Right hindlimb (tissue), 1 donor: Measurements from ENCODE around the gene LMF1.
A peak's percentile ranks its signal among the peaks of the same experiment; 100 is the strongest.
"Not testable (repeated sequence)": the region's sequence is repeated elsewhere in the genome, so short reads cannot be mapped to it uniquely, and the experiment has no call there.

ENCODE experiments used
- DNase-seq: peaks from one replicate; pipeline ENCODE4 v3.0.0-alpha.2; 2018

LMF1 gene

GRCh38 chr16:842711-843560 lies 127.8 kb downstream of the LMF1 start:
- no peak for DNase-seq

DNA sequence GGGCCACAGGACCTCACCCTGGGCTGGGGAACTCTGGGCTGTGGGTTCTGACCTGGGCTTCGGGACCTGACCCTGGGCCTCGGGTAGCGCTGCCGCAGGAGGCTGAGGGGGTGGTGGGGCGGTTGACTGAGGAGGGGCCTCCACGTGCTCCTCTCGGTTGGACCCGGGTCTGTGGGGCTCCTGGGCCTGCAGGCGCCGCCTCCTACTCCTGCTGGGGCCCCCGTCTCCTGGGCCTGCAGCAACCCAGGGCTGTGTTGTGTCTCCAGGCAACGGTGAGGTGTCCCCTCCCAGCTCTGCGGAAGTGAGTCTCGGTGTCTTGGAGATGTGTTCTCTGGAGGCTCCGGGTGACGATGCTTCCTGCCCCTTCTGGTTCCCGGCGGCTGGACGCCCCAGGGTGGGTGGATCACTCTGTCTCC lies 128.7 kb downstream of the LMF1 start:
- DNase-seq, result peak; percentile 73

DNA sequence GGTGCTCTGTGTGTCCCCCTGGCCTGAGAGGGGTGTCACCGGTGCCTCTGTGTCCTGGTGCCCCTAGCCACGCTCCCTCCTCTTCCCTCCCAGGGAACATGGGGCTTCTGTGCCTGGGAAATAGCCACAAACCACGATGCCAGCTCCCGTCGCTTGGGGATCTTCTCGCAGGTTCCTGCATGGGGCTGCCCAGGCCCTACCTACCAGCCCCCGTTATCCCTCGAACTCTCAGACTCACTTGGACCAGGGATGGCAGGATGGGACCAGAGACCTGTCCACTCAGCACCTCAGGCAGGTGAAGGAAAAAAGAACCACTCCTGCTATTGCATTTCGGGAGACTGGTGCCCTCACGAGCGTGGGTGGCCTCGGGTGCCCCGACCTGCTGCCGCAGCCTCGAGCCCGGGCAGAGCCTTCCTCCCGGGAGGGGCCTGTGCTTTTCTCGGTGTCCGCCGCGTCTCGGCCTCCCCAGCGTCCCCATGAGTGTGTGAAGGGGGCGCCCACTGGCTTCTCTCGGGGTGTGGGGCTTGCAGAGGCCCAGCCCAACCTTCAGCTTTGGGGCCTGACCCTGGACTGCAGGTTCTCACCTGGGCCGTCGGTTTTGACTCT lies 129.2 kb downstream of the LMF1 start:
- DNase-seq, result no peak

GRCh38 chr16:840561-841454 lies 130.0 kb downstream of the LMF1 start:
- no peak for DNase-seq

DNA sequence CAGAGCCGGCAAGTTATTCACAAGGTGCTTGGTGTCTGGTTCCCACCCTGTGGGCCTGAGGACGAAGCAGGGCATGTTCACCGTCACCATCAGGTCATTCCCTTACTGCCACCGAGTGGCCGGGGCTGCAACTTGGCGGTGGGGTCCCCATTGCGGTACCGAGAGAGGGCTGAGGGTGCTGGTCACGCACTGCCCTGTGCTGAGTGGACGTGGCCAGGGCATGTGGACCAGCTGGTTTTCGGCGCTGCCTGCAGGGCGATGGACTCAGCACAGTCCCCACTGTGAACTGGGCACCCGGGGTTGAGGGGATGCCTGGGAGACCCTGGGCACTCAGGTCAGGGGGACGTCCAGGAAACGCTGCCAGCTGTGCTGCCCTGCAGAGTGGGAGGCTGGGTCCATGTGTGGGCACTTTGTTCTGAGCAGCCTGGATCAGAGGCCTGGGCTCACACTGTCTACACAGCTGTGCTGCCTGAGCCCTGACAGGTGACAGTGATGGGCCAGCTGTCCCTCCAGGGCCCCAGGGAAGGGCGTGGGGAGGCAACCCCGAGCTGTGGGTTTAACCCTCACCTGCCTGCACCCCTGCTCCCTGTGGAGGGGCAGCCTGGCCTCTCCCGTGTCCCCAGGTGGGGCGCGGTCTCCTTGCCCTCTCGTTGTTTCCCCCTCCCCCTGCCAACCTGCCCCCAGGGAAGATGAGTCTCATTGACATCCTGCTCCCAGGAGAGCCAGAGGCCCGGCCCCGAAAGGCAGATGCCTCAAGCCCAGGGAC lies 131.0 kb downstream of the LMF1 start:
- DNase-seq, result peak; percentile 60

DNA sequence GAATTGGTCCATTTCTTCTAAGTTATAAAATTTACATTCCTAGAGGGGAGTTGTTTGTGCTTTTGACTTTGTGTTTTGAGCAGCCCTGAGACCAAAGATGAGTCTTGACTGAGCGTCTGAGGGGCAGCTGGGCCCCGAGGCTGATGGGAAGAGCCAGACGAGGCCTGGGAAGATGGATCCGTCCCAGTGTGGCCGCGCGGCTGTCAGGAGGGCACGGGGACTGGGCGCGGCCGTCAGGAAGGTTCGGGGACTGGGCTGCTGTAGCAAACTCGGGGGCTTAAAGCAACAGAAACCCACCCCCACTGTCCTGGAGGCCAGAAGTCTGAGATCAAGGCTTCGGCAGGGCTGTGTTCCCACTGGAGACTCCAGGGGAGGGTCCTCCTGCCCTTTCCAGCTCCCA lies 132.0 kb downstream of the LMF1 start:
- no peak for DNase-seq

GRCh38 chr16:836822-837221 lies 134.0 kb downstream of the LMF1 start:
- not testable (repeated sequence) for DNase-seq

DNA sequence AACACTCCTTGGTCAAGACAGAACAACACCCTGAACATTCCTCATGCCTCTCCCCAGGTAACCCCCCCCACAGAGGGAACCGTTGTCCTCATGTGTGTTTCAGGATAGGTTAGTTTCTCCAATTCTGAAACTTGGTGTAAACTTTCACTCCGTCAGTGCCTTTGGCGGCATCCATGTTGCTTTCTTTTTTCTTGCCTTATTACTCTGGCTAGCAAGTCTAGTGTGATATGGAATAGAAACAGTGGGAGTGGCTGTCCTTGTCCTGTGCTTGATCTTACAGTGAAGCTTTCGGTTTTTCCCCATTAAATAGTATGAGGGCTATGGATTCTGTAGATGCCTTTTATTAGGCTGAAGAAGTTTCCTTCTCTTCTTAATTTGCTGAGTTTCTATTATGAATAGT lies 134.6 kb downstream of the LMF1 start:
- no peak for DNase-seq

DNA sequence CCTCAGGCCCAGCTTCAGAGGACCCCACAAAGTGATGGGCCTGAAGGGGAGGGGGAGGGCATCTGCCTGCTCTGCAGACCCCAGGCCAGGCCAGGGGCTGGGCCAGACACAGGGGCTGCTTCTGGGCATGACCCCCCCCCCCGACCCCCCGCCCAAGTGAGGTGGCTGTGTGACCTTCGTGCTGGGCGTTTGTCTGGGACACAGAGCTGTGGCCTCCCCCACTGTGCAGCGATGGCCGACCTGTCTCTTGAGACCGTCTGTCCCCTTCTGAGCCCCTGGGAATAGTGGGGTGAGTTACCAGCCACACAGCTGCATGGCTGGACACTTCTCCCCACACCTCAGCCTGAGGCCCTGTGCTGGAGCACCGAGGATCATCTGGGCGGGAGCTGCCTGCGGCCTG lies 135.4 kb downstream of the LMF1 start:
- DNase-seq, result no peak

- no peak for DNase-seq
Measured at GRCh38 chr16:833411-833810, 137.4 kb downstream of the LMF1 start.

DNA sequence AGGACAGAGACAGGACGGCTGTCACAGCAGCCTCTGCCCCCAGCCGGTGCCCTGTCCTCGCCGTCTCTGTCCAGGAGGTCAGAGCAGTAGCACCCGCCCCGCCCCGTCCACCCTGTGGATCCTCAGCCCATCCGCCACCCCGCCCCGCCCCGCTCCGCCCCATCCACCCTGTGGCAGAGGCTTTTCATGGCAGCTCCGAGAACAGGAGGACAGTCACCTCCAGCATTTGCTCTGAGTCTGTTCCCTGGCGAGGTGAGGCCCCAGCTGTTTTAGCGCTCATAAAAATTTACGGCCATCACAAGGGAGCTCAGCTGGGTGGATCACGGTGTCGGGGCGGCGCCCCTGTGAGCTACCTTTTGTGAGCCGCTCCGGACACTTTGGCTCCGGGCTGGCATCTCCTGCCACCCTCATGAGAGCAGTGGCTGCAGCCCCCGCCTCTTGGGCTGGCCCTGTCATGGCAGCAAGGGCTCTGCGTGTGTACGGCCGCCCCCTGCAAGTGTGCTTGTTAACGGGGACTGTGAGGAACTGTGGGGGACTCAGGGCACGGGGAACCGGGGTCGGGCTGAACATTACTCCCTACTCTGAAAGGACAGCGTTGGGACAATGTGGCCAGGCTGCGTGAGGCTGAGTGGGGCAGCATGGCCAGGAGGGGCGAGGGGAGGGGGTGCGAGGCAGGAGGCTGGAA lies 138.0 kb downstream of the LMF1 start:
- no peak for DNase-seq

DNA sequence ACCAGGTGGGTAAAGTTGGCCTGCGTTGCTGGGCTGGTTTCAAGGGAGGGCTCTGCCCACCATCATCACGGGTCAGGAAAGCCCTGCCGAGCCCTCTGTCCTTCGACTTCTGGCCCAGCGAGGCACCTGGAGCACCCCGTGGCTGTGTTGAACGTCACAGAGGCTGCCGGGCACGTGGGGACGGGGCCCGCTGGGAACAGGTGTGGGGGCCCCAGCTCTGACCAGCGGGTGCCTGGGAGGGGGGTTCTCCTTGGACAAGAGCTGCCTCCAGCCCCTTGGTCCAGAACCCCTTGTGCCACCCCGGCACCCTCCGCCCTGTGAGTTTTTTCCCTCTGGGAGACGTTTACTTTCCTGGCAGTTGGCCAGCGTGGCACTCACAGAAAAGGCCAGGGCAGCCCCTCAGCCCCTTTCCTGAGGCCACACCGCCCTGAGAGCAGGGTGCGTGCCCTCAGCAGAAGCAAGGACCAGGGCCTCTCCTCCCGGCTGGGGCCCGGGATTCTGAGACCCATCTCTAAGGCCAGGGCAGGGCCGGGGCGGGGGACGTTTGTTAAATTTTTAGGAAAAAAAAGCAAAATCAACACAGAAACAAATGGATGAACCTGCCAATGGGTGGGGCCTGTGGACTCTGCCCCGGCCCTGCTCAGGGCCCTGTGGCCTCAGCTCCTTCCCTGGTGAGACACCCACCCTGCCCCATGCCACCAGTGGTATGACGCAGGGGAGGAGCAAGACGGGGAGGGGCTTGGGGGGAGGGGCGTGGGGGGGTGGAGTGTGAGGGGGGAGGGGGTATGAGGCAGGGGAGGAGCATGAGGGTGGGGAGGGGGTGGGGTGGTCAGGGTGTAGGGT lies 139.0 kb downstream of the LMF1 start:
- DNase-seq, result no peak

- DNase-seq, result no peak
Measured at GRCh38 chr16:830871-831570, 139.8 kb downstream of the LMF1 start.

- DNase-seq, result no peak
Measured at GRCh38 chr16:830107-830870, 140.5 kb downstream of the LMF1 start.

GRCh38 chr16:828891-829290 lies 141.9 kb downstream of the LMF1 start:
- DNase-seq, result no peak

DNA sequence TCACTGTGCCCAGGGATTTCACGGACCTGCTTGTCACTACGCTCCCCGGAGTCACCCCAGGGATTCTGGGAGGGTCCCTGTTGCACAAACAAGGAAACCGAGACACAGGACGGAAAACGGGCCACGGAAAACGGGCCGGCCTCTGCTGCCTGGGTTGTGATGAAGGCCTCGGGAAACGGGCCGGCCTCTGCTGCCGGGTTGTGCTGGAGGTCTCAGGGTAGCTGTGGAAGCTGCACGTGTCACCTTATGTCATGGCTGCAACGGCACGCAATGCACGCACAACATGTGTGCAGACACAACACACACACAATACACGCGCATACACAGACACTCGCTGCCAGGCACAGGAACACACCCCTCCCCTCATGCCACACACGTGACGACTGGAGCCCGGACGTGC lies 143.3 kb downstream of the LMF1 start:
- DNase-seq, result no peak

DNA sequence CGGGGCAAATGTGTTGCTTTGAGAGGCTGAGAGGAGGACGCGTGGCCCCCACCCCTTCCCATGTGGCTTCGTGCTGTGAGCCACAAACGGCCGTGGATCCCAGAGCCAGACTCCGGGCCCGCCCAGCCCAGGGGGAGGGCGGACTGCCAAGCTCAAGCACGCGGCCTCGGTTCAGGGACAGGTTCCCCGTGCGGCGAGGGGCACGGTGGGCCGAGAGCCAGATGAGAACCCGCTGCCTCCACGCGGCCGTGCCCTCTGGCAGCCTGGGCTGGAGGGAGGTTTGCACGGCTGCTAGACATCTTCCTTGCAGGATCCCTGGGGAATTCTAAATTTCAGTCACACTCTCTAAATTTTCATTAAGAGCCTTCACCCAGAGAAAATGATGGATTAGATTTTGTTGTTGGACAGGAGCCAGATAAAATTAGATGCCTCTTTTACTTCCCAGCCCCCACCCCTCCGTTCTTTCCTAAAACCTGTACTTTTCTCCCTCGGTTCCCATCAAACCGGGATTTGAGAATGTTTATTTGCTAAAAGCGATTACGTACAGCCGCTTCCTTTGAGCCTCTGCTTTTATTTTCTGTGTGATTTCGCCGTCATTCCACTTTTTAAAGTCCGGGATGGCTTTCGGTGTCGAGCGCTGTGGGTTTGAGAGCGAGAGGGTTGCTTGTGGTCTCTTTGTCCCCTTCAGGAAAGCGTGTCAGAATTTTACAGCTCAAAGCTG lies 145.3 kb downstream of the LMF1 start:
- DNase-seq, result peak; percentile 77

DNA sequence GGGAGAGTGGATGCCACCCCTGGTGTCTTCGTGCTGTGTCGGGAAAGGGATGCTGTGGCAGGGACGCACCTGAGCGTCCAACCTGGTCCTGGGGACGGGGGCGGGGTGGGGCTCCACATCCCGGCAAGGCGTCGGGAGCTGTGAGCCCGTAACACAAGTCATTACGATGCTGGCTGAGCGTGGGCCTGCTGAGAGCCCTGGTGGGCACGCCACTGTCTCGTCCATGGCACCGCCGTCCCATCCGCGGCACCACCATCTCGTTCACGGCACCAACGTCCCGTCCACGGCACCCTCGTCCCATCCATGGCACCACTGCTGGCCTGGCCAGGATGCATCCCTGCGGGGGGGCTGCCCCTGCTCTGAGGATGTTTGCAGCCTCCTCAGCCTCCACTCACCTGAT lies 146.2 kb downstream of the LMF1 start:
- no peak for DNase-seq

DNA sequence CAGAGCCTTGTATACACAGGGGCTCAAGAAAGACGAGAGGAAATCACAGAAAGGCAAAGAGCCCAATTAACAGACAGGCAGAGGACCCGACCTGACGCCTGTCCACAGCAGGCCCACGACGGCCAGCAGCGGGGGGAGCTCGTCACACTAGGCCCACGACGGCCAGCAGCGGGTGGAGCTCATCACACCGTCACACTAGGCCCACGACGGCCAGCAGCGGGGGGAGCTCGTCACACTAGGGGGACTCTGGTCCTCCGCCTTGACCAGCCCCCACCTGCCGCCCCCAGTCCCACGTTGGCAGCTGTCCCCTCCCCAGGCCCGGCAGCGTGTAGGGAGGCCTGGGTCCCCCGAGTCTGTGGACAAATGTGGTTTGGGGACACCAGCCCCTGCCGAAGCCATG lies 146.6 kb downstream of the LMF1 start:
- DNase-seq, result no peak
